Thoracic aorta (tissue), 2 donors: ENCODE measurements around the gene STMN3. TPM values are rescaled to one million over a fixed set of nuclear protein-coding genes. Genes with fewer than 3 reads are reported as not detected.
"Not testable (repeated sequence)": the region's sequence is repeated elsewhere in the genome, so short reads cannot be mapped to it uniquely, and the experiment has no call there.

ENCODE experiments used
- ATAC-seq: fragments of 150-250 bp; one replicate; pipeline ENCODE4 v1.8.0; 2017; ENCODE audit warnings: low read depth; ENCODE audit not compliant: insufficient number of reproducible peaks, low FRiP score
- DNase-seq: peaks from one replicate; pipeline ENCODE4 v3.0.0-alpha.2; 2020; ENCODE audit warnings: low spot score
- H3K27ac ChIP-seq, 2 donors: fragments of 200-600 bp; sonication (generic); 1 replicate in 1 of 2; 2 replicates in 1 of 2; pipeline ENCODE4 v1.5.1; 2016; ENCODE audit warnings: mild to moderate bottlenecking in 2 of 2, moderate library complexity in 2 of 2
- H3K27me3 ChIP-seq: fragments of 200-600 bp; sonication (generic); replicated peaks from 2 replicates; pipeline ENCODE4 v1.6.0; 2016; ENCODE audit warnings: mild to moderate bottlenecking; ENCODE audit not compliant: insufficient read depth
- H3K36me3 ChIP-seq: fragments of 200-600 bp; sonication (generic); one replicate; pipeline ENCODE4 v1.5.1; 2016
- H3K4me1 ChIP-seq, 2 donors: fragments of 200-600 bp; sonication (generic); 1 replicate in 1 of 2; 2 replicates in 1 of 2; pipeline versions ENCODE4 v1.5.1 to v1.6.0; 2016; ENCODE audit warnings: low read depth in 2 of 2, mild to moderate bottlenecking in 1 of 2; ENCODE audit not compliant: control insufficient read depth in 1 of 2
- H3K4me3 ChIP-seq: fragments of 200-600 bp; sonication (generic); 2 replicates; pipeline ENCODE4 v1.5.1; 2016; ENCODE audit warnings: mild to moderate bottlenecking
- H3K9me3 ChIP-seq: fragments of 200-600 bp; sonication (generic); 2 replicates; pipeline ENCODE4 v1.5.1; 2016
- CTCF ChIP-seq: fragments of 200-600 bp; sonication (generic); IDR thresholded peaks from one replicate; pipeline ENCODE4 v1.5.1; 2019; ENCODE audit warnings: antibody characterized with exemption
- total RNA-seq, 2 donors: library from RNA; depleted of rRNA; stranded (reverse); fragments of >200 nt; gene quantifications; one replicate each; pipeline versions ENCODE4 v1.1.0 to v1.2.3, GENCODE V29; 2016

Gene STMN3
- total RNA-seq, 2 donors from 2014 or later = 14.4 to 17.8 TPM

- no peaks in the 10 kb centered on the region for H3K27me3 ChIP-seq
- peaks cover 7% of the 10 kb centered on the region for H3K36me3 ChIP-seq
- no peak for TF ChIP-seq CTCF
- no peak for DNase-seq
- H3K4me3 ChIP-seq = no peak overlapping the region
- H3K27ac ChIP-seq = no peak overlapping the region
- no peak for ATAC-seq
- no peaks in the 10 kb centered on the region for H3K4me1 ChIP-seq
- no peaks in the 10 kb centered on the region for H3K9me3 ChIP-seq
These were observed 20.7 kb upstream of the STMN3 start for GRCh38 chr20:63673951-63674350.

GRCh38 chr20:63672666-63673065 is 19.4 kb upstream of the STMN3 start:
- no peak for ATAC-seq
- H3K27me3 ChIP-seq = no peaks in the 10 kb centered on the region
- H3K9me3 ChIP-seq = no peaks in the 10 kb centered on the region
- no peak overlapping the region for H3K4me3 ChIP-seq
- peaks cover 13% of the 10 kb centered on the region for H3K36me3 ChIP-seq
- no peak for DNase-seq
- TF ChIP-seq CTCF = no peak
- H3K4me1 ChIP-seq = no peaks in the 10 kb centered on the region
- no peak overlapping the region for H3K27ac ChIP-seq

- not testable (repeated sequence) for ATAC-seq, H3K27me3 ChIP-seq, H3K9me3 ChIP-seq, DNase-seq, H3K4me3 ChIP-seq, H3K4me1 ChIP-seq, H3K27ac ChIP-seq
- H3K36me3 ChIP-seq = peaks cover 20% of the 10 kb centered on the region
These were observed 18.5 kb upstream of the STMN3 start for GRCh38 chr20:63671695-63672094.

- Histone ChIP-seq H3K27ac (no peak overlapping the region), H3K4me1 (no peaks in the 10 kb centered on the region), H3K27me3 (no peaks in the 10 kb centered on the region), H3K36me3 (peaks cover 22% of the 10 kb centered on the region), H3K9me3 (no peaks in the 10 kb centered on the region), H3K4me3 (no peak overlapping the region)
- DNase-seq = no peak
- ATAC-seq = no peak
- TF ChIP-seq CTCF = no peak
These were observed 15.1 kb upstream of the STMN3 start for GRCh38 chr20:63668351-63668750.

GRCh38 chr20:63667858-63668257 is 14.6 kb upstream of the STMN3 start:
- Histone ChIP-seq H3K36me3 (peaks cover 24% of the 10 kb centered on the region), H3K27me3 (no peaks in the 10 kb centered on the region), H3K4me1 (no peaks in the 10 kb centered on the region), H3K27ac (no peak overlapping the region), H3K9me3 (no peaks in the 10 kb centered on the region), H3K4me3 (no peak overlapping the region)
- DNase-seq = no peak
- no peak for TF ChIP-seq CTCF
- ATAC-seq = no peak

GRCh38 chr20:63665708-63666107 is 12.5 kb upstream of the STMN3 start:
- no peaks in the 10 kb centered on the region for H3K27me3 ChIP-seq
- DNase-seq (no peak), ATAC-seq (no peak)
- H3K4me3 ChIP-seq = no peak overlapping the region
- no peaks in the 10 kb centered on the region for H3K9me3 ChIP-seq
- no peak overlapping the region for H3K27ac ChIP-seq
- H3K4me1 ChIP-seq = no peaks in the 10 kb centered on the region
- H3K36me3 ChIP-seq = peaks cover 40% of the 10 kb centered on the region
- no peak for TF ChIP-seq CTCF
